HG03159 (cell line): ENCODE results near the gene TMEM80.
"Not testable (repeated sequence)": the region's sequence is repeated elsewhere in the genome, so short reads cannot be mapped to it uniquely, and the experiment has no call there.

Experiments used
- ATAC-seq: cut with Tn5 transposase; IDR thresholded peaks from one replicate; pipeline ENCODE4 v1.9.1; 2021; ENCODE audit warnings: mild to moderate bottlenecking, moderate library complexity; ENCODE audit not compliant: unreplicated experiment

The TMEM80 gene

DNA sequence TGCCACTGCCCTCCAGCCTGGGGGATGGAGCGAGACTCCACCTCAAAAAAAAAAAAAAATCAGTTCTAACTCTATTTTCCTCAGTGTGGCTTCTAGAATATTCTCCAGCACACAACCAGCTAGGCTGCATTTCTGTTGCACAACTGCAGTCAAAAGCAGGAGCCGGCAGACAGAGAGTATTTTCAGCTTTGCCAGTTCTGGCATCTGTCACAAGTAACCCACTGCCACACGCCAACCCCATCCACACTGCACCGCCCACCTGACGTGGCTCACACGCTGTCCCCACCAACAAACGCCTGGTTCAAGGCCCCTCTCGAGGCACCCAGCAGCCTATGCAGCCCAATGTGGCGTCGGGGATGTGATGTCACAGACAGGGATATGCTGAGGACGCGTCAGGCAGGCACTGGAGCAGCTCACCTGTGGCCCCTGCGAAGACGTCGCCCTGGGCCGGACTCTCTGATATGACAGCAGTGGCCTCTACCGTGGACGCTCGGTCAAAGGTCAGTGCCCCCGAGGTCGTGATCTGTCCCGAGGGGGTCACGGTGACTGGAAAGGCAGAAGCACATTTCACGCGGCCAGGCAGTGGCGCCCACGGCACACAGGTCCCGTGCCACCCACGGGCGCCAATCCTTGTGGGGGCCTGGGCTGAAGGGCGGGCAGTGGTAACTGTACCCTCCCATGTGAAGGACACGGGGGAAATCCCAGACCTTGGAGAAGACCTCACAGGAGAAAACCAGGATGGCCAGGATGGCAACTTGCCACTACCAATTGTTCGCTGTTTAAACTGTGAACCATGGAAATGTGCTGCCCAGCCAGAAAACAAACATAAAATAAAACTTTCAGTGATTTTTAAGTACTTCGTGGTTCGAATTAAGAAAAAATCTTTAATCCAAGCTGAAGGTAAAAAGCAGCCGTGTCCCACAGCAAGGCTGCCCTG, 16.1 kb upstream of the TMEM80 start:
- no peak for ATAC-seq

DNA sequence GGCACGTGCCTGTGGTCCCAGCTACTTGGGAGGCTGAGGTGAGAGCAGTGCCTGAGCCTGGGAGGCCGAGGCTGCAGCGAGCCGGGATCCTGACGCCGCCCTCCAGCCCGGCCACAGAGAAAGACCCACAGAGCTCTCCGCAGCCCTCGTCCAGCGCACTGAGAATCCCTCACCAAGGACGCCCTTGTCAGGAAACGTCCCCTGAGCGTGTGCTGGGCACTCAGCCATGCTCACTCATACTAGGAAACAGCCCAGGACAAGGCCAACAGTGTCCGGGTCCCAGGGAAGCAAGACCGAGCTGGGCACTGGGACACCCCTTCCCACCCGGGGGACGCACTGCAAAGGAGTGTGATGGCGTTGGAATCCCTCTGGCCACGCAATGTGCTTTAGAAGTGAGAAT, 15.1 kb upstream of the TMEM80 start:
- no peak for ATAC-seq

- ATAC-seq = no peak
These were observed 14.6 kb upstream of the TMEM80 start for GRCh38 chr11:680970-681369.

GRCh38 chr11:686451-687243, 9.0 kb upstream of the TMEM80 start:
- no peak for ATAC-seq

DNA sequence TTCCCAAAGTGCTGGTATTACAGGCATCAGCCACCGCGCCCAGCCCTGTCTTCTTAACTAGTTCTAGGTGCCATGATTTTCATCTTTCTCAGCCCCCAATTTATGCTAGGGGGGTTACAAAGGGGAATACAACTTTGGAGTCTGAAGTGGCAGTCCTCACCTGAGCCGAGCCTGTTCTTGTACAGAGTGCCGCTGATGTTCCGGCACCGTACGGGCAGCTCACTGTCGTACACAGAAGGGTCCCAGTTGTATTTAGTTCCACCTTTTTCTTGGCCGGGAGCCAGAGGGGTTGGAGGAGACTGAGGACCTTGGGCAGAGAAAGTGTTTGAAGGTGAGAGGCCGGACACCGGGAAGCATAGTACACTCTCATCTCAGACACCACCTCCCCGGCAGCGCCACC, 7.9 kb upstream of the TMEM80 start:
- ATAC-seq = no peak

GRCh38 chr11:688681-689080, 6.9 kb upstream of the TMEM80 start:
- ATAC-seq = no peak

GRCh38 chr11:689625-690024, 6.0 kb upstream of the TMEM80 start:
- no peak for ATAC-seq

DNA sequence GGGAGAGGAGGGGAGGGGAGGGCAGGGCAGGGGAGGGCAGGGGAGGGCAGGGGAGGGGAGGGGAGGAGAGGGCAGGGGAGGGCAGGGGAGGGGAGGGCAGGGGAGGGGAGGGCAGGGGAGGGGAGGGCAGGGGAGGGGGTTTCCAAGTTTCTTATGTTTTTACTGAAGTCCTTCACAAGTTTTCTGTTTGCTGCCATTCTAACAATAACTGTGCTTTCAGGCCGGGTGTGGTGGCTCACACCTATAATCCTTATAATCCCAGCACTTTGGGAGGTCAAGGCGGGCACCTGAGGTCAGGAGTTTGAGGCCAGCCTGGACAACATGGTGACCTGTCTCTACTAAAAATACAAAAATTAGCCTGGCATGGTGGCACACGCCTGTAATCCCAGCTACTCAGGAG, 5.4 kb upstream of the TMEM80 start:
- ATAC-seq = not testable (repeated sequence)

- no peak for ATAC-seq
These were observed 4.6 kb upstream of the TMEM80 start for GRCh38 chr11:690738-691633.

- ATAC-seq = no peak
These were observed 3.7 kb upstream of the TMEM80 start for GRCh38 chr11:691710-692590.

DNA sequence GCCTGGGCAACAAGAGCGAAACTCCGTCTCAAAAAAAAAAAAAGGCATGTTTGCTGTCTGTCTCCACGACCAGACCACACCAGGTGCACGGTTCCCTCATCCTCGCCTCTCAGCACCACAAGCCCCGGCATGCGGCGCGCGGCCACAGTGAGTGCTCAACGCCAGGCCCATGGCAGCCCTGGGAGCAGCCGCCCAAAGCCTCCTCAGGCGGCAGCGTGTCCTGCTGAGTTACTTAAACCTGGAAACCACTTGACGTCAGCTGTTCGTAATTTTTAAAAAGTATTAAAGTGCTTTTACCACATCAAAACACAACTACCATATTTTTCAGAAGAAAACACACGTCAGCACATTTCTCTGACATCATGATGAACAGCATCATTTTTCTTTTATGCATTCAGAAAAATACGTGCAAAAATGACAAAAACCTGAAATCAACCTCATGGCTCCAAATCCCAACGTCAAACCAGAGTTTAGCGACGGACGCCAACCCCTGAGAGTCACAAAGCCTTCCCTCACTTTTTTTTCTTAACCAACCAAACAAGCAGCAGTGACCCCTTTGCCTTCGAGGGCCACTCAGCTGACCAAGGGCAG, 2.7 kb upstream of the TMEM80 start:
- ATAC-seq = no peak

DNA sequence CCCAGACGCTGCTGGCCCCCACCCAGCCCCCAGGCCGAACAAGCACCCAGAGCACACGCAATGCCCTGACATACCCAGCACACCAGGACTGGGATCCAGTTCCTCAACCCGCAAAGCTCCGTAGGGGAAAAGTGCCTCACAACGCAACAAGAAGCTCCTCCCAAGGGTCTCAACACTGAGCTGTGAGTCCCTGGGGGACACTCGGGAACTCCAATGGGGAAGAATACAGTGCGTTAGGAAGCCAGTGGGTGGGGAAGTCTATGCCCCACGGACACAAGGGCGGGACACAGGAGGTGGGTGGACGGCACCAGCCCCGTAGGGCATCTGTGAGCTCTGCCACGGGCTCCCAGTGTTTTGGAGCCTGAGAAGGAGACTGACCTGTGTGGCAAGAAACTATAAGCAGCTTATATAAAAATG, 2.2 kb upstream of the TMEM80 start:
- ATAC-seq = no peak

DNA sequence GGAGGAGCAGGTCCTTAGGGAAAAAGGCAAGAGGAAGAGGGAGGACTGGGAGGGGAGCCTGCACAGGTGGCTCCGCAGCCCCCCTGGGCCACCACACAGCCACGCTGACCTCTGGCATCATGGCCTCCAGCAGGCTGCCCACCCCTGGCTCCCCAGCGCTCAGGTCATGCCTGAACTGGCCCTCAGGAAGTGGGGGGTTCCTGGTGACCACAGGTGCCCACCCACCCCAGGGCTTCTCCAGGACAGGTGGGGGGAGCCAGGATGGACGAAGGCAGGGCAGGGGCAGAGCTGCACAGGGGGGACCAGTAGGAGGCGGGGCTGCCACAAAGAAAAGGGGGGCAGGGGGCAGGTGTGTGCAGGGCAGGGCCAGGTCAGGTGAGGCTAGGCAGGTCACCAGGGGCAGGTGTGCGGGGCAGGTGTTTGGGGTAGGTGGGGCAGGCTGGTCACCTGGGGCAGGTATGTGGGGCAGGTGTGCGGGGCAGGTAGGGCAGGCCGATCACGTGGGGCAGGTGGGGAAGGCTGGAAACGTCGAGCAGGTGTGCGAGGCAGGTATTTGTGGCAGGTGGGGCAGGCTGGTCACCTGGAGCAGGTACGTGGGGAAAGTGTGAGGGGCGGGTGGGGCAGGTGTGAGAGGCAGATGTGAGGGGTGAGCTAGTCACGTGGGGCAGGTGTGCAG, 1.6 kb upstream of the TMEM80 start:
- no peak for ATAC-seq

DNA sequence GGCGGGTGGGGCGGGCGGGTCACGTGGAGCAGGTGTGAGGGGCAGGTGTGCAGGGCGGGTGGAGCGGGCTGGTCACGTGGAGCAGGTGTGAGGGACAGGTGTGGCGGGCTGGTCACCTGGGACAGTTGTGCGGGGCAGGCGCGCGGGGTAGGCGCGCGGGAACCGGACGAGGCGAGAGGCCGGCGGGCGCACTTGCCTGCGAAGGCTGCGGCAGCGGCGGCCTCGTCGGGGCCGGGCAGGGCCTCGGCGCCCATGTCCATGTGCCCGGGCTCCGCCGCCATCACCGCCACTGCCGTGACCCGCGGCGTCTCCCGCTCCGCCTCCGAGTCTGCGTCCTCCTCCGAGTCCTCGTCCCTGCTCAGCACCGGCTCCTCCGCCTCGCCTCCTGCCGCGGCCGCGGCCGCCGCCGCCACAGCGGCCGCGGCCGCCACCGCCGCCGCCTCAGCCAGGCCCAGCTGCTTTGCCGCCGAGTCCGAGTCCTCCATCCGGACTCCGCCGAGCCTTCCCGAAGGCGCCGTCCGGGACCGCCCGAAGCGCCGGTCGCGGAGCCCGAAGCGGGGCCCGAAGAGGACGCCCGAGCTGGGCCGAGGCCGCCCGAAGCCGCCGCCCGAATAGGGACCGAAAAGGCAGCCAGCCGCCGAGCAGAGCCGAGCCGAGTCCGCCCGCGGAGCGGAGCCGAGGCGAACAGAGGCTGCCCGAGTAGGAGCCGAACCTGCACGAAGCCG, 891 bp upstream of the TMEM80 start, which contains the start of gene DEAF1:
DEAF1 (minus strand) TSS at position 660 of the 725 bp plus-strand sequence; CDS start at position 485, 175 bp downstream.
- ATAC-seq = peak; percentile 72

- no peak for ATAC-seq
These were observed 403 bp upstream of the TMEM80 start for GRCh38 chr11:695288-695537.

- no peak for ATAC-seq
These were observed 1.4 kb downstream of the TMEM80 start for GRCh38 chr11:696955-697491.

DNA sequence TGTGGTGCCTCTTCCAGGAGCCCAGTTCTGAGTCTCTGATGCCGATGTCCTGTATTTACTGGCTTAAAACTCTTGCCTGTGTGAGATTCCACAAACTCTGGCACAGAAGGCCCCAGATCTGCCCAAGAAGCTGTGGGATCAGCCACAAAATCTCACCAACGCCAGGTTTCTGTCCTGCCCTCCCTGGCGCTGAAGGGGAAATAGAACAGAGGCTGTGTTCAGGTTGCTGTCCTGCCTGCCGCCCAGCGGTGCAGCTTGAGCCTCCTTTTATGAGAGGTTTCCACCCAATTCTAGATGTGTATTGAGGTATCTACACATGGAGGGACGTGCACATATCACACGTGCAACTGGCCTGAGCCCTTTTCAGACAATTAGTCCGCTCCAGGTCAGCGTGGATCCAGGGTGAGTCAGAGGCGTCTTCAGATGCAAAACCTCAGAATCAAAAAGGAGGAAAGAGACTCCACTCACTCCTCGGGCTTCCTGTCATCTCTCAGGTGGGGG, 2.2 kb downstream of the TMEM80 start:
- ATAC-seq = no peak

DNA sequence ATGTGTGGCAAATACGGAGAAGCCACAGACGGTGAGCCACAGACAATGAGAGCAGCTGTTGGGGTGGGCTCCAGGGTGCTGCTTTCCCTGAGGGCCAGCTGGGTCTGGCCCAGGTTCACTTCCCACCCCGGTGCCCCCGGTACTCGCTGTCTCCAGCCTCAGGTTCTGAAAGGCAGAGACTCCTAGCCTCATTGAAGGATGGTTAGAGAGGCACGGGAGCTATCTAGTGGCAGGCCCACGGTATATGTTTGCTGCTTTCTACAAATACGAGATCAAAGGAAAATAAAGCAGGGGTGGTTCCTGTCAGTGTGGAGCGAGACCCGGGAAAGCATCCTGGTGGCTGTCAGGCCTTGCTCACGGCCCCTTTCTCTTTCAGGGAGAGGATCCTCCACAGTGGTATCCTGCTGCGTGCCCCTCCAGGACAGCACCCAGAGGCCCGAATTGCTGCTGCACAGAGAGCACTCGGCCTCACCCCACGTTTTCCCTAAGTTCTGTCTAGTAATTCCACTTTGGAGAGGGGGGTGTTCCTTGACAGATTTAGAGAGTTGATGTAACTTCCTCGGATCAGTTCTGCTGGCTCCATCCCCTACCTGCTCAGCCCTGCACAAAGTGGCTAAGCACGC, 3.0 kb downstream of the TMEM80 start:
- no peak for ATAC-seq
